BE2C (cell line): ENCODE data around the gene CDH20.
"Not testable (repeated sequence)": the region's sequence is repeated elsewhere in the genome, so short reads cannot be mapped to it uniquely, and the experiment has no call there.

Experiments used
- DNase-seq: peaks from one replicate; pipeline ENCODE4 v3.0.0-alpha.2; 2020
- H3K27me3 ChIP-seq: fragments of 250-450 bp; sonication (Bioruptor Pico); 2 replicates; pipeline ENCODE4 v1.5.1; 2020; ENCODE audit warnings: mild to moderate bottlenecking
- H3K36me3 ChIP-seq: fragments of 250-450 bp; sonication (Bioruptor Pico); 2 replicates; pipeline ENCODE4 v1.5.1; 2020; ENCODE audit warnings: mild to moderate bottlenecking
- H3K4me1 ChIP-seq: fragments of 250-450 bp; sonication (Bioruptor Pico); 2 replicates; pipeline ENCODE4 v1.5.1; 2020
- H3K4me3 ChIP-seq: 2 replicates; pipeline ENCODE4 v1.5.1; 2011; ENCODE audit warnings: low read depth, low read length
- H3K9me3 ChIP-seq: fragments of 250-450 bp; sonication (Bioruptor Pico); 2 replicates; pipeline ENCODE4 v1.5.1; 2020
- TF ChIP-seq, protein P1 (sequence below): IDR thresholded peaks from 2 replicates; pipeline ENCODE4 v1.5.1; 2012; ENCODE audit warnings: mild to moderate bottlenecking, low read depth, low read length

Gene CDH20

DNA sequence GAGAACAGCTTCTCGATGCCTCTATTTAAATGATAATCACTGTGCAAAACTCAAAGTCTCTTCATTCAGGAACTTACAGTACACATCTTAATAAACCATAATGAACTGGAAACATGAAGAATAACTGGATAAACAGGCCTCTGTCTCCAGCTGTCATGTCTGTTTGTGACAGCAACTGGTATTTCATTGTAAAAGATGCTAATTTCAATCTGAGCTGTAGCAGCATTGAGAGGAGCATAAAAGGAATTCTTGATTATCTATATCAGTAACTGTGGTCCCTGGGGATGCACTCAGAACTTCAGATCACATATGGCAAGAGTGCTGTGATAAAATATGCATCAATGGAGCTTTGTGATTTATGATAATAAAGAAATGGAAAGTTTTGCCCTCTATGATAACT, 18.8 kb downstream of the CDH20 start:
- H3K27me3 ChIP-seq, result no peaks in the 10 kb centered on the region
- H3K4me3 ChIP-seq, result no peak overlapping the region
- H3K36me3 ChIP-seq, result no peaks in the 10 kb centered on the region
- no peaks in the 10 kb centered on the region for H3K9me3 ChIP-seq
- TF ChIP-seq, protein P1, sequence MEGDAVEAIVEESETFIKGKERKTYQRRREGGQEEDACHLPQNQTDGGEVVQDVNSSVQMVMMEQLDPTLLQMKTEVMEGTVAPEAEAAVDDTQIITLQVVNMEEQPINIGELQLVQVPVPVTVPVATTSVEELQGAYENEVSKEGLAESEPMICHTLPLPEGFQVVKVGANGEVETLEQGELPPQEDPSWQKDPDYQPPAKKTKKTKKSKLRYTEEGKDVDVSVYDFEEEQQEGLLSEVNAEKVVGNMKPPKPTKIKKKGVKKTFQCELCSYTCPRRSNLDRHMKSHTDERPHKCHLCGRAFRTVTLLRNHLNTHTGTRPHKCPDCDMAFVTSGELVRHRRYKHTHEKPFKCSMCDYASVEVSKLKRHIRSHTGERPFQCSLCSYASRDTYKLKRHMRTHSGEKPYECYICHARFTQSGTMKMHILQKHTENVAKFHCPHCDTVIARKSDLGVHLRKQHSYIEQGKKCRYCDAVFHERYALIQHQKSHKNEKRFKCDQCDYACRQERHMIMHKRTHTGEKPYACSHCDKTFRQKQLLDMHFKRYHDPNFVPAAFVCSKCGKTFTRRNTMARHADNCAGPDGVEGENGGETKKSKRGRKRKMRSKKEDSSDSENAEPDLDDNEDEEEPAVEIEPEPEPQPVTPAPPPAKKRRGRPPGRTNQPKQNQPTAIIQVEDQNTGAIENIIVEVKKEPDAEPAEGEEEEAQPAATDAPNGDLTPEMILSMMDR, result no peak
- DNase-seq, result no peak
- H3K4me1 ChIP-seq, result no peaks in the 10 kb centered on the region

DNA sequence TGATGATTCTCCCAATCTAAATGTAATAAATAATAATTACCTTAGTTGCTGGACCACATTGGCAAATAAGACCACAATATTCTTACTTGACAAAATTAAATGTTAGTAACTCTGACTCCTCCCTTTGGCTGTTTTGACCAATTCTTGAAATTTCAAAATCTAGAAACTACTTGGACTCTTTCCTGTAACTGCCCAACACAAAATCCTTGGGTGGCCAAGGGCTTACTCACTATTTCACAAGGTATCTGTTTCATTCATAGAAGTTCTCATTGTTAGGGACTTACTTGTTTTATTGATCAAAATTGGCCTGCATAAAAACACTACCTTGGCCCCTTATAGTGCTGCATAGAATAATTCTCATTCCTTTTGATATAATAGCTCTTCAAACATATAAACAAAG, 19.4 kb downstream of the CDH20 start:
- no peak overlapping the region for H3K4me3 ChIP-seq
- H3K36me3 ChIP-seq, result no peaks in the 10 kb centered on the region
- H3K9me3 ChIP-seq, result no peaks in the 10 kb centered on the region
- no peaks in the 10 kb centered on the region for H3K27me3 ChIP-seq
- TF ChIP-seq, protein P1, result no peak
- no peaks in the 10 kb centered on the region for H3K4me1 ChIP-seq
- no peak for DNase-seq

DNA sequence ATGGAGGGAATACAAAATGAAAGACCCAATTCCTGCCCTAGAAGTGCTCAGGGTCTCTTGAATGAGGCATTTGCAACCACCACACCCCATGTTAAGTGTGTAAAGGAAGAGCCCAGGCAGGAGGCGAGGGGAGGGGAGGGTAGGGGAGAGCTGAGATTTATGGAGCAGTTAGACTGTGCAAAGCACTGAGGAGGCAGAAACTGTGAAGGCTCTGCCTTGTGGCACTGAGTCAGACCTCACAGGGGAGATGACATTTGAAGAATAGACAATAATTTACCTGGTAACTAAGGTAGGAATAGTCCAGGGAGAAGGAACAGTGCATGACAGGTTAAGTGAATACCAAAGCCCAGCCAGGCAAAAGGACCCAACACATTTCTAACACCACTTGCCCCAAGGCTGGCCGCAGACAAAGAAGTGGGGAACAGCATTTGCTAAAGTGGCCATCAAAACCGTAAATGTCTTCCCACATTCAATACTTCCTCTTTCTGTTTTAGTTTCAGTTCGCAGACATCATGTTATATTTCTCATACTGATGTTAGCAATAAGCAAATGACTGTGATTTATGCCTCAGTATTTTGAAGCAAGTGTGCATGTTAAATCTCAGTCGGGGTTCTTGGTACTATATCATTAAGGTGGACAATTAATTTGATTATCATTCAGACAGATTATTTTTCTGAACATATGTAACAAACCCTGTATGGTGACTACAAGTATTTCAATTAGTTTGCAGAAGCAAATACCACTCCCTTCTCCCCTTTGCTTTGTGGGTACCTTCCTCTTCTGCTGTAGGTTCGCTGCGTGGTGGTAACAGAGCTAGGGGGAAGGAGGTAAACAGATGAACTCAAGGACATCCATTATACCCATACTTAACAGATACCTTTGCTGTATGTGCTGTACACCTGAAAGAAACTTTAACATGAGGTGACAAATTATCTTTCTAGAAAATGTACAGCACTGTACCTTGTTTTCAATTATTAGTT, 27.5 kb downstream of the CDH20 start:
- H3K4me1 ChIP-seq, result no peaks in the 10 kb centered on the region
- TF ChIP-seq, protein P1, result no peak
- H3K4me3 ChIP-seq, result no peak overlapping the region
- H3K27me3 ChIP-seq, result no peaks in the 10 kb centered on the region
- no peak for DNase-seq
- H3K36me3 ChIP-seq, result no peaks in the 10 kb centered on the region
- no peaks in the 10 kb centered on the region for H3K9me3 ChIP-seq

DNA sequence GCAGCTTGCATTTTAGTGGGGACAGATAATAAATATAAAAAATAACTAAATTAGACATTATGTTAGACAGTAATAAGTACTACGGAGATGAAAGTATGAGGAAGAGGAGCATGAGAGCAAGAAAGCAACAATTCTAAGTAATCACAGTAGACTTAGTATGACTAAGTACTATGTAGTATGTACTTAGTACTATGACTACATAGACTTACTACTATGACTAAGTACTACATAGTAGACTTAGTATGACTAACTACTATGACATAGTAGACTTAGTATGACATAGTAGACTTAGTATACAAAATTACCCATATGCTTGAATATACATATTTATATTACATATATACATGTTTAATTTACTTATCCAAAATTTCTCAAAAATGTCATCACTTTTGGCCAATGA, 29.3 kb downstream of the CDH20 start:
- Histone ChIP-seq H3K9me3 (no peaks in the 10 kb centered on the region), H3K4me1 (no peaks in the 10 kb centered on the region), H3K36me3 (no peaks in the 10 kb centered on the region), H3K4me3 (no peak overlapping the region), H3K27me3 (no peaks in the 10 kb centered on the region)
- TF ChIP-seq, protein P1, result no peak
- DNase-seq, result no peak

DNA sequence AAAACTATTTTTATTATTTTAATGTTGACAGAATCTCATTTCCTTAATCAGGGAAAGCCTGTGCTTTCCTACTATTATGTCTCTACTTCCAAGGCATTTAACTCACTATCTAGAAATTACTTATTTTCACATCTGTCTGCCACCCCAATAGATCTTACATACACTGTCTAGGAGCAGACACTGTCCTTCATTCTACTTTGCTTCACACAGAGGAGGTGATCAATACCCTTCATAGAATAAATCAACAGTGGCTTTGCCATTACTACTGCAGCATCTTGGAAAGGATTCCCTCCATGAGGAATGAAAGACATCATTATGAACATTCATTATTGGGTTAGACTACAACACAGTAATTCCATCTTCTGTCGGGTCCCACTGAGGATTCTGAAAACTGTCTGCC, 31.7 kb downstream of the CDH20 start:
- no peaks in the 10 kb centered on the region for H3K9me3 ChIP-seq
- no peak for DNase-seq
- H3K4me1 ChIP-seq, result no peaks in the 10 kb centered on the region
- H3K4me3 ChIP-seq, result no peak overlapping the region
- no peaks in the 10 kb centered on the region for H3K27me3 ChIP-seq
- TF ChIP-seq, protein P1, result no peak
- H3K36me3 ChIP-seq, result no peaks in the 10 kb centered on the region

DNA sequence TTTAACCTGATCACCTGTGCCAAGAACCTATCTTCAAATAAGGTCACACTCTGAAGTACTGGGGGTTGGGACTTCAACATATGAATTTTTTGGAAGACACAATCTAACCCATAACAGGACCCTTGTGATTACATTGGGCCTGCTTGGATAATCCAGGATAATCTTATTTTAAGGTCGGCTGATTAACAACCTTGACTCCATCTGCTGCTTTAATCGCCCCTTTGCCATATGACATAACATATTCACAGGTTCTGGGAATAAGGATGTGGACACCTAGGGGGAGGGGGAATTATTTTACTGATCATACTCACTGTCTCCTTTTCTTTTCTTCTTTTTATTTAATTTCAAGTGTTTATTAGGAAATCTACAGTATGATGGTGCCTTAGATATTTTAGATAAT, 34.8 kb downstream of the CDH20 start:
- H3K36me3 ChIP-seq, result no peaks in the 10 kb centered on the region
- no peaks in the 10 kb centered on the region for H3K27me3 ChIP-seq
- H3K4me1 ChIP-seq, result no peaks in the 10 kb centered on the region
- TF ChIP-seq, protein P1, result no peak
- no peak for DNase-seq
- H3K4me3 ChIP-seq, result no peak overlapping the region
- H3K9me3 ChIP-seq, result no peaks in the 10 kb centered on the region

DNA sequence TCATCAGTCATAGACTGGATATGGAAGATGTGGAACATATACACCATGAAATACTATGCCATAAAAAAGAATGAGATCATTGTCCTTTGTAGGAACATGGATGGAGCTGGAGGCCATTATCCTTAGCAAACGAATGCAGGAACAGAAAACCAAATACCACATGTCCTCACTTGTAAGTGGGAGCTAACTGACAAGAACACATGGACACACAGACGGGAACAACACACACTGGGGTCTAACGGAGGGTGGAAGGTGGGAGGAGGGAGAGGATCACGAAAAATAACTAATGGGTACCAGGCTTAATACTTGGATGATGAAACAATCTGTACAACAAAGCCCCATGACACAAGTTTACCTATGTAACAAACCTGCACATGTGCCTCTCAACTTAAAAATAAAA, 36.4 kb downstream of the CDH20 start:
- not testable (repeated sequence) for H3K9me3 ChIP-seq, H3K4me3 ChIP-seq, H3K27me3 ChIP-seq, H3K4me1 ChIP-seq, DNase-seq, H3K36me3 ChIP-seq
